SKM-1 treated with dmso at 0.1 percent for 144 hours (cell line): ENCODE data around the gene TPO.
"Not testable (repeated sequence)": the region's sequence is repeated elsewhere in the genome, so short reads cannot be mapped to it uniquely, and the experiment has no call there.

Source experiments
- DNase-seq: peaks from one replicate; lab custom pipeline; 2025; ENCODE audit not compliant: unreplicated experiment; lab: John Stamatoyannopoulos, UW

The TPO gene

DNA sequence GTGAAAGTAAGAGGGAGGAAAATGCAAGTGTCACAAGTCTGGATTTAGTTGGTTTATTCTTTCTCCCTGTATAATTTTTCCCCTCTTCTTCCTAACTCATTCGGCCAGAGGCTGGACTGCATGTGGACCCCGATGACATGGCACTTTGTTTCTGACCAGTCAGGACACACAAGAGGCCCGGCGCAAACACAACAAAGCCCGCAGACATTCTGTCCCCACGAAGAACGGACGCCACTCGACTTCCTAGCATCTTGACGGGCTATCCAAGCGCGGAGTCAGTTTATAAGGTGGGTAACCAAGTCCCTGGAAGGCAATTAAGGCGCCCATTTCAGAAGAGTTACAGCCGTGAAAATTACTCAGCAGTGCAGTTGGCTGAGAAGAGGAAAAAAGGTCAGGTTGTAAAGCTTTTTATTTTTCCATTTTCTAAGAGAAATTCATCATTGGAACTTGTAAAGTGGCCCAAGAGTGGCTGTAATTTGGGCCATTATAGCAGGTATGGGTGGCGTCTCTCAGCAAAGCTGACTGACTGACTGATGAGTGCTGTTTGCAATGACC, at the start of gene TPO:
Gene TPO (plus strand): TSS at position 308 of the 555 bp plus-strand sequence. CDS start 946 bp downstream, outside the sequence.
- DNase-seq, result no peak

DNA sequence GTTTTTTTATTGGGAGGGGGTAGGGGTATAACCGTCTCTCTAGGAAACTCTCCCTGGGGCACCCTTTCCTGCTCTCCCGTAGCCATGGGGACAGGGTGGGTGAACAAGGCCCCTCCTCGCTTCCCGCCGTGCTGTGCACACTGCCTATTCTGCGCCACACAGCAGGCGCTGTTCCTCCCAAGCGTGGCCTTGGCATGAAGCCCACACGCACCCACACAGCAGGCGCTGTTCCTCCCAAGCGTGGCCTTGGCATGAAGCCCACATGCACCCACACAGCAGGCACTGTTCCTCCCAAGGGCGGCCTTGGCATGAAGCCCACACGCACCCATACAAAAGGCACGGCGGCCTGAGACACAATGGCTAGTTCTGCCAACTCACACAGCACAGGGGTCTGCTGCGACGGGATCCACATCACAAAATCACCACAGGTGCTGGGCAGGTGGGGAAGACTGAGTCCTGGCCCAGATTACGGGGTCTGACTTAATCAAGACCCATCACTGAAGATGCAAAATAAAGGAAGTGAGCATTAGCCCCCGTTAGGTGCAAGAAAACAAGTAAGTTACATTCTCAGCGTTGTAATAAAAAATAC, 46.6 kb upstream of the TPO start:
- DNase-seq, result no peak

- DNase-seq, result no peak
Measured at GRCh38 chr2:1367601-1368000, 45.7 kb upstream of the TPO start.

DNA sequence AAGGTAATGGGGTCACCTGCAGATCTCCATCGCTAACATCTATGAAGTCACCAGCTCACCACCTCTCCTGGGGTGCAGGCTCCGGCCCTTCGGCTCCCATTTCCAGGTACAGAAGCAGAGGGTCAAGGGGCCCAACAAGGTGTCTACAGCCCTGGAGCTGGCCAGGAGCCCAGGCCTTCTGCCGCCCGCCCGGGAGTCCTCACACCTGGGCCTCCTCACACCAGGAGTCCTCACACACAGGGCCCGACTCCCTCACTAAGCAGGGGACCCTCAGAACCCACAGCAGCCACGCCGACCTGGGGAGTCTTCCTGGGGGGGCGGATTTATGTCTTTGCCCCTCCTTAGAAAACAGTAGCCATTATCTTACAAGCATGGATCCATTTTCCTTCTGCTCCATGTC, 43.4 kb upstream of the TPO start:
- DNase-seq, result no peak

DNA sequence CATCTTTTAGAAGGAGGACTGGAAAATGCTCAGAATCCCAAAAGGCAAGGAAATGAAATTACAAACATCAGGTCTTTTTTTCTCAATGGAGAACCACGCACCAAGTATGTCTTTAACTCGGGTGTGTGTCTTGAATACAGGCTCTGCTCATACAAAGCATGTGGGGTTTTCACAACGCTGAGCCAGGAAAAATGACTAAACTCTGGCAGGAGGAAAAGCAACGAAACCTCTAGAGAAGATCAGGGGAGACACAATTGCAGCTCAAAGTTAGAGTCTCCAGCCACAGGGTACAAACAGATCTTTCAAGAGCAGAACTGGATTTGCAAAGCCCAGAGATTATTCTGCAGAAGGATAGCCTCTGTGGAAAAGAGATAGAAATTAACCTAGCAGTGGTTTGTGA, 42.8 kb upstream of the TPO start:
- DNase-seq, result no peak

GRCh38 chr2:1371082-1371481, 42.2 kb upstream of the TPO start:
- no peak for DNase-seq

- DNase-seq, result no peak
Measured at GRCh38 chr2:1373830-1374229, 39.4 kb upstream of the TPO start.

- DNase-seq, result no peak
Measured at GRCh38 chr2:1374287-1374686, 39.0 kb upstream of the TPO start.

DNA sequence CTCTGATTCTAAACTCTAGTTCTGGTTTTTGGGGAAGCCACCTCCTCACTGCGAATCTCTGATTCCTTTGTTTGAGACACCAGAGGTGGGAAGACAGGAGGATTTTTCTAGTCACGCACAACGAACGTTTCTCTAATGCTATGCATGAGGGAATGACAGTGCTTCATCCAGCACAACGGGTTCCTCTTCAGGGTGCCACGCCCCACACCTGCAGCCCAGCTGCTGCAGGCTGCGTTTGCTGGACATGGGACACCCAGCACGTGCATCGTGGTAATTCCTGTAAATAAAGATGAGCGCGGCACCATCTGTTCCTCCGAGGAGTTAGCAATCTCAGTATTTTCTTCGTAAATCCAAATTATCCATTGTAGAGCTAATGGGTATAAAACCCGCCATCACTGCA, 37.5 kb upstream of the TPO start:
- no peak for DNase-seq

- no peak for DNase-seq
Measured at GRCh38 chr2:1377473-1377872, 35.8 kb upstream of the TPO start.

DNA sequence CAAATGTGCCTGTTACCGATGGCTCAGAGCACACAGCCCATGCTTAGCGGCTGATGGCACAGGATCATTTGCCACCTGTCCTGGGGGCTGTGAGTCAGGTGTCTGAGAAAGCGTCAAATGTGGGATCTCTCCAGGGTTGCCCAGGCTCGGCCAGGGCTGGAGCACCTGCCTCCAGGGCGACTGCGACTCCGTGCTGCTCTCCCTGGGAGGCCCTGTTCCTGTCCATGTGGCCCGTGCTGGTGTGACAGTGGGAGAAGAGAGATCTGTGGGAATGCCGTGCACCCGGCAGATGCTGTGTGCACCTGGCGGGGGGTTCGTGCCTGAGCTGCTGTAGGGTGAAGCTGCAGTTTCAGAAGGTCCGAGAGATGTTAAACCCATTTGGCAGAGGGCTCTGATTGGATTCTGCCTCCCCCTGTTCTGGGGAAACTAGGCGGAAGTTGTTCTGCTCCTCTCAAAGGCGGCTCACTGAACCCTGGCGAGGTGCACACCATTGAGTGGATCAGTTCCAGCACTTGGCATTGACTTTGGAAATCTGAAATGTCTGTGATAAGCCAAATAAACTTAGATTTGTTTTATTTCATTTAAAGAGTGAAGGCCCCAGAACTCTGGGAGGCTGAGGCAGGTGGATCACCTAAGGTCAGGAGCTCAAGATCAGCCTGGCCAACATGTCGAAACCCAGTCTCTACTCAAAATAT, 34.7 kb upstream of the TPO start:
- no peak for DNase-seq

GRCh38 chr2:1381644-1382043, 31.6 kb upstream of the TPO start:
- DNase-seq, result no peak

- DNase-seq, result not testable (repeated sequence)
Measured at GRCh38 chr2:1387954-1388725, 25.1 kb upstream of the TPO start.

GRCh38 chr2:1390118-1390517, 23.1 kb upstream of the TPO start:
- not testable (repeated sequence) for DNase-seq

- no peak for DNase-seq
Measured at GRCh38 chr2:1393321-1393720, 19.9 kb upstream of the TPO start.

- no peak for DNase-seq
Measured at GRCh38 chr2:1394709-1395408, 18.4 kb upstream of the TPO start.

- DNase-seq, result no peak
Measured at GRCh38 chr2:1397350-1397749, 15.9 kb upstream of the TPO start.

DNA sequence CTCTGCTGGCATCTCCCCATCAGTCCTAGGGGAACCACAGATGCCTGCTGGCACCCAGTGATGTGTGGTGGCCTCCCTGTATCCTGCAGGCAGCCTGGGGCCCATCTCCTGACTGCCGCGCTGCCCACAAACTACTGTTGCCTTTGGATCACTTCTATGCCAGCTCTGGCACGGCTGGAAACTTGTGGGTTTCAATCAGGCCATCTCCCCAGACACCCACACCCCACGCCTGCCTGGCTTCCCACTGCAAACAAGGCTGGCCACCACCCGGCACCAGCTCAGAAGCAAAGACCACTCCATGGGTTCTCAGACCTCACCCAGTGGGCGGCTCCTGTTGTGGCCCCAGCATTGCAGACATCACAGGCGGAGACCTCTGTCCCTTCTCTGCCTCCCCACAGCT, 15.1 kb upstream of the TPO start:
- no peak for DNase-seq

DNA sequence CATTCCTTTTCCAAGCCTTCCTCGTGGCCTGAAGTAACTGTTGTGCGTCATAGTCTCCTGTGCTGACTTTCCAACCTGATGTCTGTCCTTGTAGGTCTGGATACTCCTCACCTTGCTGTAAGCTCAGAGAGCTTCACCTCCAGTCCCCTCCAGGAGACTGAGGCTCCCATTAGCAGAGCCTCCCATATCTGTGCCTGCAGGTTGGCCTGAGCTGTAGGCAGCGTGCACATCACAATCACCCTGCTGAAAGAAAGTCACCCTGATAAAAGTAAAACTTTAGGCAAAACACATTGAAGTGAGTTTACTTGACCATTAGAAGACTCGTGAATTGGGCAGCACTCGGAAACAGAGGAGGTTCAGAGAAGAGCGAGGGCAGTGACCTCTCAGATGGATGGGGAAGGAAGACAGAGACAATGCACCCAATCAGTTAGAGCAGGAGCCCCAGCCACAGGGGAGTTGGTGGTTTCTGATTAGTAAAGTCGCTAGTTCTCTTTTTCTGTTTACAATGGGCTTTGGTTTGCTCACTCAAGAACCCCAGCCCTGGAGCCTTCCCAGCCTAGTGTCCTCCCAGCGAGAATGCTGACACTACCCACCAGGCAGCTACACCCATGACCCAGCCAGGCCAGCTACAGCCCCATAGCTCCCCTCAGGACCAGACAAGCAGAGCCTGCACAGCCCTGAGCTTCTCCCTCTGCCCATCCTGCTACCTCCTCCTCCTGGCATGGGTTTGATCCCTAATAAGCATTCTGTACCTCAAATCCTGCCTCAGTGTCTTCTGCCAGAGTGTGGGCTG, 12.1 kb upstream of the TPO start:
- DNase-seq, result no peak

- no peak for DNase-seq
Measured at GRCh38 chr2:1402064-1402463, 11.2 kb upstream of the TPO start.

DNA sequence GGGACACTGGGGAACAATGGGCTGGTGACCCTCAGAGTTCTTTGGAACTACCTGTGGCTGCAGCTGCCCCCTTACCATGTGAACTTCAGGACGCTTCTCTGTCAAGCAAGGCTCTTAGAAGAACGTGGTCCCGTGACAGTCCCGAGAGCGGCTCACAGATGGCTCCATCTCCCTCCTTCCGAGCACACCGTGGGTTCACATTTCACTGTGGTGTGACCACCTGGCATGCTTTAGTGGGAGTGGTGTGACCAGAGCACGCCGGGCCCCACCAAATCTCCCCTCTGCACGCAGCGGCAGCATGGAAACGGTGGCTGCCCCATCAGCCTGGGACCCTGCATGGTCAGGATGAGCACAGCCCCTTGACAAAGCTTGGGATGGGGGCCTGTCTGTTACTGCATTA, 9.7 kb upstream of the TPO start:
- no peak for DNase-seq
